ENCODE measurements around the gene SPATA16.
"Not testable (repeated sequence)": the region's sequence is repeated elsewhere in the genome, so short reads cannot be mapped to it uniquely, and the experiment has no call there.

Gene SPATA16

GRCh38 chr3:172876297-172876696 is 264.7 kb downstream of the SPATA16 start:
- DNase-seq (ENCODE audit: low read depth), result no peak

GRCh38 chr3:172875039-172875438 is 266.0 kb downstream of the SPATA16 start:
- no peak for DNase-seq (ENCODE audit: low read depth)

- no peak for DNase-seq (ENCODE audit: low read depth)
Observed at GRCh38 chr3:172869784-172870518, 271.1 kb downstream of the SPATA16 start.

DNA sequence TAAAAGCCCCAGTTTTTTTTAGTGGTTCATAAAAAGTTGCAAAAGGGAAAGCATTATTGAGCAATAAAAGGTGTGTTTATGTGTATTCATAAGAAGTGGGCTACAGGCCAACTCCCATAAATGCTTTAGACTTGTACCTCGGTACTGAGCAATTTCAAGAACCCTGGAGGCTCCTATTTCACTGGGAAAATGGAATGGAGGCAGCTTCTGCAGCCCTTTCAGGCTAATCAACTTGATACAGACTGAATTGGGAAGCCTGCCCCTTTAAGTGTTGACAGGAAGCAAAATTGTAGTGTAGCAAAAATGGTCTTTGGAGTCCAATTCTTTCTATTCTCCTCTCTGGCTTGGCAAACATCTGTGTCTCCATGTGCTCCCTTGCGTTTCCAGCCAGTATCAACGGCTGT is 271.7 kb downstream of the SPATA16 start:
- no peak for DNase-seq (ENCODE audit: low read depth)

DNA sequence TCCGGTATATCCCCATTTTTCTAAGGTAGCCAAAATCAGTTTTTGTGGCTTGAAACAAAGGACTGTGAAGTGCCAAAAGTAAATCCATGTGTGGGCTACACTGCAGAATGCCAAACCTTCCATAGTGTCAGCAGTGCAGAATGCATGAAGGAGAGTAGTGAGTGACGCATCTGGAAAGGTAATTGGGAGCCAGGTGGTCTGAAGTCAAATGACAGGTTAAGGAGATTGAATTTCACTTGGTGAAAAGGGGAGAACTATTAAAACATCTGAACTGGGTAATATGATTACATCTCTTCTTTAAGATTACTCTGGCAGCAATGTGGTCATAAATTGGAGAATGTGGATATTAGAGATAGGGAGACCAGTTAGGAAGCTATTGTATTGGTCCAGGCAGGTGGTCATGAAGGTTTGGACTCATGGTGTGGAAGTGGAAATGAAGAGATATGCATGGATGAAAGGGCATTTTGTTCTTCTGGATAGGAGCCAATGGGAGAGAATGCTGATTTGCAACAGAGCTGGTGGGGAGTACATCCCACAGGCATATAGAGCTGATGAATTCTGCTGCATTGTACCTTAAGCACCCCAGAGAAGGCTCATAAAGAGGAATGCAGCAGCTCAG is 272.3 kb downstream of the SPATA16 start:
- DNase-seq (ENCODE audit: low read depth), result no peak

DNA sequence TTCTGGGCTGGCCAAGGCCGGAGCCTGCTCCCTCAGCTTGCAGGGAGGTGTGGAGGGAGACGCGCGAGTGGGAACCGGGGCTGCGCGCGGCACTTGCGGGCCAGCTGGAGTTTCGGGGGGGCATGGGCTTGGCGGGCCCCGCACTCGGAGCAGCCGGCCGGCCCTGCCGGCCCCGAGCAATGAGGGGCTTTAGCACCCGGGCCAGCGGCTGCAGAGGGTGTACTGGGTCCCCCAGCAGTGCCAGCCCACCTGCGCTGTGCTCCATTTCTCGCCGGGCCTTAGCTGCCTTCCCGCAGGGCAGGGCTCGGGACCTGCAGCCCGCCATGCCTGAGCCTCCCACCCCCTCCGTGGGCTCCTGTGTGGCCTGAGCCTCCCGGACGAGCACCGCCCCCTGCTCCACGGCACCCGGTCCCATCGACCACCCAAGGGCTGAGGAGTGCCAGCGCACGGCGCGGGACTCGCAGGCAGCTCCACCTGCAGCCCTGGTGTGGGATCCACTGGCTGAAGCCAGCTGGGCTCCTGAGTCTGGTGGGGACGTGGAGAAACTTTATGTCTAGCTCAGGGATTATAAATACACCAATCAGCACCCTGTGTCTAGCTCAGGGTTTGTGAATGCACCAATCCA is 274.2 kb downstream of the SPATA16 start:
- DNase-seq (ENCODE audit: low read depth), result not testable (repeated sequence)

DNA sequence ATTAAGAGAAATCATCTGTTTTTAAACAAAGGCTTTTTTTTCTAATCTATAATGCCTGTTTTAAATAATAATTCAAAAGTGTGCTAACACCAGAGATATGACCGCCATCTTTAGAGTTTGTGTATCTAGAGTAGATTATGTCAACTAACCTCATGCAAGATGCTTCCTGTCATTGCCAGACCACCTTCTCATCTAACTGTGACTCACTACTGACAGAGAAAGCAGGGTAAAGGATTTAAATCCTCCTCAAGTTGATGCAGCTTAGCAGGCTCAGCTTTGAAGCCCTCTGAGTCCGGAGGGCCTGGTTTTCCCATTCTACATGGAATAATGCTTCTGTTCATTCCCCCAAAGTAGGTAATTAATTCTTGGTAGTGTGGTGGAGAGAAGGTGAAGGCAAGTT is 282.0 kb downstream of the SPATA16 start:
- DNase-seq (ENCODE audit: low read depth), result no peak

GRCh38 chr3:172856795-172857742 is 284.0 kb downstream of the SPATA16 start:
- DNase-seq (ENCODE audit: low read depth), result no peak

GRCh38 chr3:172855037-172855436 is 286.0 kb downstream of the SPATA16 start:
- DNase-seq (ENCODE audit: low read depth), result no peak

DNA sequence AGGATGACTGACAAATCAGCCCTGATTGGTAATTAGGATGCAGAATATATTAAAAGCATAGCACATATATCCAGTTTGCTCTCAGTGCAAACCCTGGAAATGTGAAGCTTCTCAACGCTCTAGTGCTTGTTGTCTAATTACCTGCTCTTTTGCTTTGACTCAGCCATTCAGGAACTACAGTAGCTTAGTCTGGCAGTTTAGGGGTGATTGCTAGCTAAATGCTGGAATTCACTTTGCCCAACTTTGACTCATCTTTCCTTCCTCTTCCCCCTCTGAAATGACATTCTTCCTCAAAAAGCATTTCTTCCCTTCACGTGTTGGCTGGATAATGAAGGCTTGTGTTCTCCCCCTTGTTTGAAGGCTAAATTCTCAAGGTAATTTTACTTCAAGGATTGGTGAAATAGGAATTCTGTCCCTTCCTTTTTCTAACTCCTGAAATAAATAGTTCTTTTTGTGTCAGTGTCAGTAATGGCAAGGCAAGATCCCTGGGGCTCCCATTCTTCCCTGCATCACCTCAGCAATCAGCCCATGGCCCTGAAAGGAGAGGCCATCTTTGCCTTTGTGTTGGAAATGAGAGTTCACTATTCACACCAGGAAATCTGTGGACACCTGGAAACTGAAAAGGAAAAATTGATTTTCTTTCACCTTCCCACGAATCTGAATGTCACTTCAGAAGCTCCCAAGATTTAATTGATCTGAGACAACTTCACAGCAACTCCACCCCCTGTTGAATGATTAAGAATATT is 286.9 kb downstream of the SPATA16 start:
- no peak for DNase-seq (ENCODE audit: low read depth)

GRCh38 chr3:172853005-172853404 is 288.0 kb downstream of the SPATA16 start:
- DNase-seq (ENCODE audit: low read depth), result no peak

GRCh38 chr3:172848910-172849309 is 292.1 kb downstream of the SPATA16 start:
- DNase-seq (ENCODE audit: low read depth), result no peak

- DNase-seq (ENCODE audit: low read depth), result no peak
Observed at GRCh38 chr3:172847292-172847691, 293.7 kb downstream of the SPATA16 start.

- DNase-seq (ENCODE audit: low read depth), result no peak
Observed at GRCh38 chr3:172846706-172847105, 294.3 kb downstream of the SPATA16 start.

DNA sequence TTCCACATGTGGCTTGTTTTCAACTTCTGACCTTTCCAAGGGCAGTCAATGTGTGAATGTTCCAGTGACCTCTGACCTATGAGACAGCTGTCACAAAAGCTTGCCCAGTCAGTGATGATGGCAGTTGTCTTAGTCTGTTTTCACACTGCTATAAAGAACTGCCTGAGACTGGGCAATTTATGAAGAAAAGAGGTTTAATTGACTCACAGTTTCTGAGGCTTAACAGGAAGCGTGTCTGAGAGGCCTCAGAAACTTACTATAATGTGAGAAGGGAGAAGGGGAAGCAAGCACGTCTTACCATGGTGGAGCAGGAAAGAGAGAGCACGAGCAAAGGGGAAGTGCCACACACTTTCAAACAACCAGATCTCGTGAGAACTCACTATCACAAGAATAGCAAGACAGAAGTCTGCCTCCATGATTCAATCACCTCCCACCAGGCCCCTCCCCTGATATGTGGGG is 294.9 kb downstream of the SPATA16 start:
- no peak for DNase-seq (ENCODE audit: low read depth)

DNA sequence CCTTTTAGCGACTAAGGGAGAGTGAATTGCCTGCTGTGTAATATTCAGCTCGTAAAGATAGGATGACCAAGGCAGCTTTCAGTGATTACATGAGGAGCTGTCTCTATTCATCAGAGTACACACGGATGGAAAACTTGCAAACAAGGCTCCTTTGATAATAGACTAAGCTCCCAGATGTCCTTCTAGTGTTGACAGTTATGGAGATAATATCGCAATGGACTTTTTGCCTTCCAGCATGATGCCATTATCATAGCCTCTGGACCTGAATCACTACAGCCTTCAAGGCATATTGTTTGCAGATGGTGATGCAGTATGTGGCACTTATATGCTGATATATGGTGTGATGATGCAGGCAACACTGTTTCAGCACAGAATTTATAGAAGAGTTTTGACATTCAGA is 296.6 kb downstream of the SPATA16 start:
- DNase-seq (ENCODE audit: low read depth), result no peak

DNA sequence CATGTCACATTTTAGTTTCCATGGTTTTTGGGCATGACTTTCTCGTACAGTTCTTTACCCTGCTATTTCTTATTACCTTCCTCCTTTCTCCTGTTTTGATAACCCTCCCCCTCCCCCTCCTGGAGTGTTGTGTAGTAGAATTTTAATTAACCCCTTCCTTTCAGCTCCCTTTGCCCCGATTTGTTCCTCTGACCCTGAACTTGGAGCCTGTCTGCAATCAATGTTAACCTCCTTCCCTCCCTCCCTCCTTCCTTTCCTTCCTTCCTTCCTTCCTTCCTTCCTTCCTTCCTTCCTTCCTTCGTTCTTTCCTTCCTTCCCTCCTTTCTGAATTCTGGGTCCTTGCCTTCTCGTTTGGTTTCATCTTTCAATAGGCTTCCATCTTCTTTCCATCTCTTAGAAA is 300.1 kb downstream of the SPATA16 start:
- no peak for DNase-seq (ENCODE audit: low read depth)

- DNase-seq (ENCODE audit: low read depth), result no peak
Observed at GRCh38 chr3:172840463-172840862, 300.6 kb downstream of the SPATA16 start.

DNA sequence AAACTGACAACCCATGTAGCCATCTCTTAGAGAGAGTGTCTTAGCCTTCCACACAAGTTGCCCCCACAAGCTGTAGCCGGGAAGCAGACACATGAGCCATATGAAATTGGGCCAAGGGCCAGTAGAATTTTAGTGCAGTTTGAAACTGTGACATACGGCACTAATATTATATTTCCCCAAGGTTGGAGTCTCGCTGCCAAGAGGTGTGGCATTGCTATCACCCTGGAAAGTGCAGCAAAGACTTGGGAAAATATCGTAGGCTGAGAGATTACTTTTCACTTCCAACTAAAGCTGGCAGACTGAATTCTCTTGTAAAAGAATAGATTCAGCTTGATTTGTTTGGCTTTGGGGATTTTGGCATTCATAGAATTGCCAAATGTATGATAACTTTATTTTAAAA is 301.4 kb downstream of the SPATA16 start:
- DNase-seq (ENCODE audit: low read depth), result no peak
